IMR-90 (cell line): ENCODE measurements around the gene PIMREG. TPM values are rescaled to one million over a fixed set of nuclear protein-coding genes. Genes with fewer than 3 reads are reported as not detected.

Experiments
- ATAC-seq: fragments of 200-7000 bp; cut with Tn5 transposase; 2 replicates; pipeline ENCODE4 v1.9.1; 2020; ENCODE audit warnings: low read depth, mild to moderate bottlenecking, moderate library complexity
- BruUV-seq: library from RNA; stranded (reverse); fragments of 400-500 nt; replicated peaks from 2 replicates; lab custom pipeline; 2021; lab: Mats Ljungman, UMichigan
- CTCF ChIA-PET: fragments of 300-600 bp; formaldehyde crosslinking; extraction: SDS; loops from one replicate; lab custom pipeline; 2021; ENCODE audit warnings: antibody characterized with exemption; lab: Yijun Ruan, JAX
- POLR2A ChIA-PET: fragments of 300-600 bp; sonication (Branson Sonifier 250); formaldehyde crosslinking; loops from one replicate; lab custom pipeline; 2022; ENCODE audit warnings: antibody characterized with exemption; ENCODE audit not compliant: unreplicated experiment; lab: Charles Lee
- DNase-seq: peaks from one replicate; pipeline ENCODE4 v3.0.0; 2013
- H2AFZ ChIP-seq: replicated peaks from 2 replicates; pipeline ENCODE3; 2013; ENCODE audit warnings: low read length, mild to moderate bottlenecking; ENCODE audit not compliant: poor library complexity
- H2AK5ac ChIP-seq: 2 replicates; pipeline ENCODE4 v1.6.1; 2013; ENCODE audit warnings: low read depth, low read length, inconsistent platforms
- H2AK9ac ChIP-seq: replicated peaks from 2 replicates; pipeline ENCODE3; 2013; ENCODE audit warnings: mild to moderate bottlenecking, low read depth, low read length, moderate library complexity; ENCODE audit not compliant: poor library complexity
- H2BK120ac ChIP-seq: 2 replicates; pipeline ENCODE4 v1.6.1; 2013; ENCODE audit warnings: low read depth, low read length, inconsistent platforms
- H2BK15ac ChIP-seq: 3 replicates; pipeline ENCODE4 v1.6.1; 2013; ENCODE audit warnings: low read depth, low read length, inconsistent platforms
- H2BK20ac ChIP-seq: 2 replicates; pipeline ENCODE4 v1.6.1; 2013; ENCODE audit warnings: low read depth, mild to moderate bottlenecking, inconsistent platforms, low read length, moderate library complexity
- H2BK5ac ChIP-seq: 2 replicates; pipeline ENCODE4 v1.6.1; 2013; ENCODE audit warnings: mild to moderate bottlenecking, low read depth, low read length, inconsistent platforms; ENCODE audit not compliant: poor library complexity, severe bottlenecking
- H3K14ac ChIP-seq: replicated peaks from 2 replicates; pipeline ENCODE4 v1.6.1; 2013; ENCODE audit warnings: low read depth, low read length, inconsistent platforms
- H3K18ac ChIP-seq: 2 replicates; pipeline ENCODE4 v1.6.1; 2013; ENCODE audit warnings: low read depth, low read length, control low read depth
- H3K23ac ChIP-seq: 2 replicates; pipeline ENCODE4 v1.6.1; 2013; ENCODE audit warnings: low read depth, low read length, inconsistent platforms
- H3K27ac ChIP-seq: 2 replicates; pipeline ENCODE4 v1.5.1; 2013; ENCODE audit warnings: mild to moderate bottlenecking, control low read depth, low read length; ENCODE audit not compliant: insufficient read depth
- H3K27me3 ChIP-seq: 2 replicates; pipeline ENCODE4 v1.6.1; 2013; ENCODE audit warnings: low read length; ENCODE audit not compliant: control insufficient read depth, insufficient read depth
- H3K36me3 ChIP-seq: 2 replicates; pipeline ENCODE4 v1.6.1; 2013; ENCODE audit warnings: low read length, mixed read lengths; ENCODE audit not compliant: control insufficient read depth, insufficient read depth
- H3K4ac ChIP-seq: 2 replicates; pipeline ENCODE4 v1.6.1; 2013; ENCODE audit warnings: low read depth, low read length, inconsistent platforms
- H3K4me1 ChIP-seq: 2 replicates; pipeline ENCODE4 v1.6.1; 2013; ENCODE audit warnings: low read length, mixed read lengths; ENCODE audit not compliant: control insufficient read depth, insufficient read depth
- H3K4me2 ChIP-seq: 2 replicates; pipeline ENCODE4 v1.6.1; 2013; ENCODE audit warnings: low read depth, mild to moderate bottlenecking, control low read depth, low read length, moderate library complexity
- H3K4me3 ChIP-seq: 2 replicates; pipeline ENCODE4 v1.5.1; 2013; ENCODE audit warnings: low read depth, mild to moderate bottlenecking, control low read depth, low read length, moderate library complexity; ENCODE audit not compliant: insufficient read depth
- H3K56ac ChIP-seq: 2 replicates; pipeline ENCODE4 v1.6.1; 2013; ENCODE audit warnings: low read length, inconsistent platforms; ENCODE audit not compliant: insufficient read depth; ENCODE audit errors: extremely low read depth
- H3K79me1 ChIP-seq, 2 experiments: 2 replicates each; pipeline ENCODE4 v1.6.1; 2013; ENCODE audit warnings: low read length in 2 of 2, inconsistent platforms in 1 of 2, low read depth in 1 of 2
- H3K9ac ChIP-seq: 2 replicates; pipeline ENCODE4 v1.6.1; 2013; ENCODE audit warnings: low read depth, low read length, control low read depth
- H3K9me1 ChIP-seq: 2 replicates; pipeline ENCODE4 v1.6.1; 2013; ENCODE audit warnings: low read length, inconsistent platforms; ENCODE audit not compliant: insufficient read depth
- H3K9me3 ChIP-seq: 2 replicates; pipeline ENCODE4 v1.6.1; 2013; ENCODE audit warnings: low read length; ENCODE audit not compliant: control insufficient read depth, insufficient read depth
- H4K20me1 ChIP-seq: 2 replicates; pipeline ENCODE4 v1.6.1; 2013; ENCODE audit warnings: low read length, inconsistent platforms; ENCODE audit not compliant: insufficient read depth
- H4K5ac ChIP-seq: 2 replicates; pipeline ENCODE4 v1.6.1; 2013; ENCODE audit warnings: mild to moderate bottlenecking, low read depth, low read length, control low read depth
- H4K8ac ChIP-seq, 2 experiments: 2 replicates each; pipeline ENCODE4 v1.6.1; 2013; ENCODE audit warnings: low read depth in 2 of 2, low read length in 2 of 2, control low read depth in 1 of 2, inconsistent platforms in 1 of 2
- H4K91ac ChIP-seq: 2 replicates; pipeline ENCODE4 v1.6.1; 2013; ENCODE audit warnings: low read depth, low read length, inconsistent platforms; ENCODE audit not compliant: insufficient read depth
- CTCF ChIP-seq: conservative IDR thresholded peaks from 2 replicates; pipeline ENCODE4 v1.5.1; 2012; ENCODE audit warnings: mild to moderate bottlenecking, low read depth, low read length, improper control_type of control experiment
- ELK1 ChIP-seq: fragments of 150-350 bp; IDR thresholded peaks from 2 replicates; pipeline ENCODE4 v1.6.1; 2016; ENCODE audit warnings: low read depth, mild to moderate bottlenecking, low read length, moderate library complexity, borderline replicate concordance
- MXI1 ChIP-seq: IDR thresholded peaks from 2 replicates; pipeline ENCODE4 v1.6.1; 2012; ENCODE audit warnings: low read depth, mild to moderate bottlenecking, low read length, moderate library complexity, borderline replicate concordance
- RCOR1 ChIP-seq: IDR thresholded peaks from 2 replicates; pipeline ENCODE4 v1.6.1; 2012; ENCODE audit warnings: mild to moderate bottlenecking, low read length, improper control_type of control experiment; ENCODE audit not compliant: insufficient replicate concordance
- RFX5 ChIP-seq: IDR thresholded peaks from 2 replicates; pipeline ENCODE4 v1.8.0; 2012; ENCODE audit warnings: low read depth, mild to moderate bottlenecking, low read length, moderate library complexity
- WGBS, 2 experiments: methylation state at CpG; one replicate each; pipeline versions ENCODE4 v1.1.5 to v1.1.7; 2013; ENCODE audit warnings: missing lambda C conversion rate in 2 of 2; ENCODE audit not compliant: insufficient read length in 1 of 2; ENCODE audit errors: extremely low coverage in 2 of 2; 5-methylcytosine and 5-hydroxymethylcytosine counted together
- dilution Hi-C: fragments of 300-500 bp; cut with HindIII; formaldehyde crosslinking; loops from one replicate; pipeline ENCODE4 v1.14.3; 2018; ENCODE audit warnings: low sequenced_read_pairs; ENCODE audit not compliant: unreplicated experiment
- in situ Hi-C: fragments of 300-500 bp; cut with MboI; formaldehyde crosslinking; loops from 3 replicates; pipeline ENCODE4 v1.14.3; 2019; ENCODE audit warnings: low sequenced_read_pairs, inconsistent platforms, mixed read lengths
- intact Hi-C: fragments of 100-400 bp; cut with micrococcal nuclease; formaldehyde crosslinking; loops from 2 replicates; pipeline ENCODE4 v1.10.0; 2022
- polyA plus RNA-seq, 3 experiments: library from polyadenylated mRNA; depleted of rRNA; stranded (reverse); fragments of >200 nt; gene quantifications; 2 replicates each; pipeline ENCODE4 v1.2.3, GENCODE V29; 2012; ENCODE audit warnings: low replicate concordance in 1 of 3
- total RNA-seq: library from RNA; depleted of rRNA; stranded (reverse); fragments of >200 nt; gene quantifications from 2 replicates; pipeline ENCODE4 v1.2.3, GENCODE V29; 2012

The PIMREG gene
- total and polyA plus RNA-seq, 2 of the 4 experiments (the other 2 are of a cell fraction) = 21.5 to 25.9 TPM

DNA sequence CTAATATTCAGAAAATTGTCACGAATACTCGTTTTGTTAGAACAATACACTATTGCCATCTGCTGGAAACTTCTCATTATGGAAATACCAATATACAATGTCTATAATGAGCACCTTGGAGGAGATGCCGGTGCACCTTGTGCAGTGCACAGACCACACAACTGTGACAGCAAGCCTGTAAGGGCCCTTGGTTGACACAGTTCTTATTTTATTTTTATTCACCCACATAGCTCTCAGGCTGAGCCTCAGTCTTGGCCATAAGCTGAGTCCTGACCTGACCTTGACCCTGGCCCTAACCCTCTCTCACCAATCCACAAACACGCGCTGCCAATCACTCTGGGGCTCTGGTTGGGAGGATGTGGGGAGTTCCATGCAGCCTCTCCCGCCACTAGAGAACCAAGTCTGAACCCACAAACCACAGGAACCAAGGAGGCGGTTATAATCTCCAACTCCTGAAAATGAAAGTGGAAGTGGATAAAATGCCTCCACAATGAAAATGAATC is 16.9 kb upstream of the PIMREG start:
- H3K9me1 ChIP-seq = no peaks in the 10 kb centered on the region
- no peak overlapping the region for H3K4me3 ChIP-seq
- H3K23ac ChIP-seq = no peak overlapping the region
- ChIA-PET CTCF (interaction anchor here (0.7 kb wide), 1 partner anchor 694 kb away, joined by 3 read pairs; no protein-coding TSS in a partner anchor), POLR2A (no interaction called here)
- no peak overlapping the region for H2AK5ac ChIP-seq
- DNase-seq = peak; percentile 16
- peak overlapping the region; percentile 5; the same call in 1 of the 2 replicates for H3K4me2 ChIP-seq
- H3K27me3 ChIP-seq = peaks cover 5% of the 10 kb centered on the region
- H2BK15ac ChIP-seq = no peak overlapping the region
- H3K27ac ChIP-seq = no peak overlapping the region
- dilution Hi-C loops (no loop called here), intact Hi-C loops (no loop called here), in situ Hi-C loops (loop anchor here (25.0 kb wide), 1 partner anchor 1190 kb away; the partner anchor contains the start of gene SCIMP)
- H2AFZ ChIP-seq = peak overlapping the region; percentile 80
- H3K4ac ChIP-seq = no peak overlapping the region
- no peaks in the 10 kb centered on the region for H4K20me1 ChIP-seq
- no CpG with 5 or more reads among the region's 7 CpGs for WGBS, 2 experiments
- H4K8ac ChIP-seq = no peak overlapping the region
- no peak overlapping the region for H3K9ac ChIP-seq
- no peak overlapping the region for H3K56ac ChIP-seq
- H3K18ac ChIP-seq = no peak overlapping the region
- no peak overlapping the region for H2BK120ac ChIP-seq
- no peak overlapping the region for H4K5ac ChIP-seq
- ATAC-seq = peak; percentile 44
- no TSS peak for BruUV-seq
- TF ChIP-seq MXI1 (no peak), CTCF (0 out of 2 replicates have a peak, but pooled peaks have one; percentile 12), ELK1 (no peak), RFX5 (no peak), RCOR1 (no peak)
- H2BK5ac ChIP-seq = no peak overlapping the region
- H2BK20ac ChIP-seq = no peak overlapping the region
- H3K9me3 ChIP-seq = peaks cover 3% of the 10 kb centered on the region
- H3K4me1 ChIP-seq = no peaks in the 10 kb centered on the region
- H3K79me1 ChIP-seq = no peaks in the 10 kb centered on the region
- no peak overlapping the region for H2AK9ac ChIP-seq
- no peak overlapping the region for H3K14ac ChIP-seq
- no peaks in the 10 kb centered on the region for H3K36me3 ChIP-seq
- no peak overlapping the region for H4K91ac ChIP-seq
